GM20000 (cell line): Measurements from ENCODE around the gene LIPE.

ENCODE experiments used
- DNase-seq: peaks from one replicate; pipeline ENCODE4 v3.0.0; 2012; ENCODE audit warnings: low spot score
- CTCF ChIP-seq: IDR thresholded peaks from 2 replicates; pipeline ENCODE4 v1.5.1; 2012; ENCODE audit warnings: mild to moderate bottlenecking, control low read depth; ENCODE audit errors: extremely low read depth, missing control alignments

LIPE gene

GRCh38 chr19:42427313-42427712 lies at the start of gene LIPE:
LIPE (minus strand) TSS chr19:42427388; CDS start chr19:42427149, 239 bp downstream.
- no peak for TF ChIP-seq CTCF
- no peak for DNase-seq

DNA sequence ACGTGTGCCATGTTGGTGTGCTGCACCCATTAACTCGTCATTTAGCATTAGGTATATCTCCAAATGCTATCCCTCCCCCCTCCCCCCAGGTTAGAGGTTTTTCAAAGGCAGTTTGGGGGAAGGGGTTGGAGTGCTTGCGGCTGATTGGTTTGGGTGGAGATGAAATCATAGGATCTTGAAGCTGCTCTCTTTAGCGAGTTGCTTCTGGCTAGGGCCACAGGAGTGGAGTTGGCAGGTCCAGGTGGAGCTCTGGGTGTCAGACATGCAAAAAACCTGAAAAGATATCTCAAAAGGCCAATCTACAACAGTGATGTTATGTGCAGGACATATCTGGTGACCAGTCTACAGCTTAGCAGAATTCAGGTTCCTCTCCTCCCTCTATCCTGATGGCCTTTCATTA lies 48.2 kb upstream of the LIPE start:
- no peak for TF ChIP-seq CTCF
- DNase-seq: no peak

- DNase-seq: no peak
- no peak for TF ChIP-seq CTCF
These were observed 47.6 kb upstream of the LIPE start for GRCh38 chr19:42474743-42475142.

DNA sequence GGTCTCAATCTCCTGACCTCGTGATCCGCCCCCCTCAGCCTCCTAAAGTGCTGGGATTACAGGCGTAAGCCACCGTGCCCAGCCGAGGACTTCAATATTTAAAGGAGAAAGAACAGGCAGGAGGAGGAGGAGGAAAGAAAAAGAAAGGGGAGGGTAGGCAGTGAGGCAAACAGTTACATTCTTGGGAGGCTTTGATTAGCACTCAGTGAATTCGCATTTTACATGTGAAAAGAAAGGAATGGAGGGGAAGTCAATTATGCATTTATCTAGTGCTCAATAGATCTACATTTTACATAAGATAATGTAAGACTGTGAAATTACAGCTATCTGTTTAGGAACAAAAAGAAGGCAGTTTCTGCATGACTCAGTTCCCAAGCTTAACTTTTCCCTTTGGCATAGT lies 46.5 kb upstream of the LIPE start:
- no peak for TF ChIP-seq CTCF
- no peak for DNase-seq

DNA sequence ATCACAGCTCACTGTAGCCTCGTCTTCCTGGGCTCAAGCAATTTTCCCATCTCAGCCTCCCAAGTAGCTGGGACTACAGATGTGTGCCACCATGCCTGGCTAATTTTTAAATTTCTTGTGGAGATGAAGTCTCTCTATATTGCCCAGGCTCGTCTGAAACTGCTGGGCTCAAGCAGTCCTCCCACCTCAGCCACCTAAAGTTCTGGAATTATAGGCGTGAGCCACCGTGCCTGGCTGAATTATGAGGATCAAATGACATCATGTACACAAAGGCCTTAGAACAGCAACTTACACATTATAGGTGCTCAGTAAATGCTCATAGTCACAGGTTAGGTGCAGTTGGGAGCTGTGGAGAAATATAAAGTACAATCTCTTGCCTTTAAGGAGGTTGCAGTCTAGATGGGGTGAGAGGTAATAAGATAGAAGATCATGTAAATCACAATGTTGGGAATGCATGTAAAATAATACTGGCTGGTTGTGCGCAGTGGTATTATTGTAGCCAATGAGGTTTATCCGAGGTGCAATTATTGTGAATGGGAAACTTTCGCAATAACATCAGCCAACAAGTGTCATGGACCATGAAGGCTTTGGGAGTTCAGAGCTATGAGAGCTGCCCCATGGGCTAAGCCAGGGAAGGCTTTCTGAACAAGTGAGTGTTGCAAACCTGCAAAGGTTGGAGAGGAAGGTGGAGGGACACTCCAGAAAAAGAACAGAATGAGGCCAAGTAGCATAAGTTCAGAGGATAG lies 45.4 kb upstream of the LIPE start:
- DNase-seq: no peak
- TF ChIP-seq CTCF: no peak

GRCh38 chr19:42471554-42472249 lies 44.5 kb upstream of the LIPE start:
- no peak for DNase-seq

More at GRCh38 chr19:42471554-42472249, 44.5 kb upstream of the LIPE start:
- TF ChIP-seq CTCF: no peak
